ENCODE results near the gene CLEC7A.

CLEC7A gene

DNA sequence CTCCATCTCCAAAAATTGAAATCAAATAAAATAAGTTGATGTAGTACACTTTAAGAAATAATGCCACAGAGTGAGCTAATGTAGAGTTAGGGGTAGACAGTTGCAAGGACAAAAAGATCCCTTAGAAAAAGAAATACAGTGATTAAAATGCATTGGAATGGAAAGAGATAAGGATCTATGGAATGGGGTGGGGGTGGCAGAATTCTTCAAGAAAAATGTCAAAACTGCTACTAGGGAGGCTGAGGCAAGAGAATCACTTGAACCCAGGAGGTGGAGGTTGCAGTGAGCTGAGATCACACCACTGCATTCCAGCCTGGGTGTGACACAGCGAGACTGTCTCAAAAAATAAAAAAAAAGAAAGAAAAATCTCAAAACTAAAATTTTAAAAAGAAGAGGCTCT, 35.4 kb upstream of the CLEC7A start:
- no peak for FAIRE-seq

GRCh38 chr12:10163084-10163483, 33.1 kb upstream of the CLEC7A start:
- FAIRE-seq (no peak), DNase-seq (ENCODE audit: insufficient read length, low spot score) (no peak)
- TF ChIP-seq POLR2AphosphoS5 (IDR thresholded peaks at IDR 0.05; ENCODE audit: low read depth, low read length) (no peak), TAF1 (IDR thresholded peaks at IDR 0.05; ENCODE audit: low read depth, low read length) (no peak), SPI1 (IDR thresholded peaks at IDR 0.05; ENCODE audit: low read depth, low read length) (peak; percentile 60; the same call in 1 of the 2 replicates)

More for the DNA sequence above, 35.4 kb upstream of the CLEC7A start:
- TF ChIP-seq POLR2AphosphoS5 (IDR thresholded peaks at IDR 0.05; ENCODE audit: low read depth, low read length) (no peak), TAF1 (IDR thresholded peaks at IDR 0.05; ENCODE audit: low read depth, low read length) (no peak), PAX5 (IDR thresholded peaks at IDR 0.05; ENCODE audit: insufficient read depth, low read length, severe bottlenecking) (no peak), SPI1 (IDR thresholded peaks at IDR 0.05; ENCODE audit: low read depth, low read length) (no peak), POU2F2 (IDR thresholded peaks at IDR 0.05; ENCODE audit: low read depth, low read length) (no peak), POLR2A (IDR thresholded peaks at IDR 0.05; ENCODE audit: low read depth, low read length) (no peak)
- no peak for DNase-seq (ENCODE audit: insufficient read length, low spot score)

- no peak for TF ChIP-seq POLR2AphosphoS5 (IDR thresholded peaks at IDR 0.05; ENCODE audit: low read depth, low read length)
- TF ChIP-seq POU2F2 (IDR thresholded peaks at IDR 0.05; ENCODE audit: low read depth, low read length): no peak
- TF ChIP-seq POLR2A (IDR thresholded peaks at IDR 0.05; ENCODE audit: low read depth, low read length): no peak
- TF ChIP-seq PAX5 (IDR thresholded peaks at IDR 0.05; ENCODE audit: insufficient read depth, low read length, severe bottlenecking): no peak
- peak; percentile 23; the same call in 1 of the 2 replicates for TF ChIP-seq SPI1 (IDR thresholded peaks at IDR 0.05; ENCODE audit: low read depth, low read length)
- TF ChIP-seq TAF1 (IDR thresholded peaks at IDR 0.05; ENCODE audit: low read depth, low read length): no peak
- FAIRE-seq: no peak
- DNase-seq (ENCODE audit: insufficient read length, low spot score): no peak
Measured at GRCh38 chr12:10160617-10161385, 30.8 kb upstream of the CLEC7A start.

DNA sequence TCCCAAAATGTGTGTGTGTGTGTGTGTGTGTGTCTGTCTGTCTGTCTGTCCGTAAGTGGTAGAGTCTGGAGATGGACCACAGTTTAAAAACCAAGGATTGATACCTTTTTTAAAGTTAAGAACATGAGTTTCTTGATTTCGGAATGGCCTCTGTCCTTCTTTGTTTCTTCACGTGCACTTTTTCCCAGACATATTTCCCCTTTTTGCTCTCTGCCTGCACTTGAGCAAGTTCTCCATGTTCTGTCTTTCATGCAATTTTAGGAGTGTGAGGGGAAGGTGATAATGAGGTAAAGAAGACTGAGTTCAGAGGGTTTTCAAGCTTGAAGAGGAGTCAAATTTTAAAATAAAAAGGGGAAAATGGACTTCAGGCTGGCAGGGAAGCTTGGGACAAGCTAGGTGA, 29.3 kb upstream of the CLEC7A start:
- DNase-seq (ENCODE audit: insufficient read length, low spot score): no peak
- TF ChIP-seq TAF1 (IDR thresholded peaks at IDR 0.05; ENCODE audit: low read depth, low read length) (no peak), SPI1 (IDR thresholded peaks at IDR 0.05; ENCODE audit: low read depth, low read length) (no peak), POLR2AphosphoS5 (IDR thresholded peaks at IDR 0.05; ENCODE audit: low read depth, low read length) (no peak), PAX5 (IDR thresholded peaks at IDR 0.05; ENCODE audit: insufficient read depth, low read length, severe bottlenecking) (no peak), POU2F2 (IDR thresholded peaks at IDR 0.05; ENCODE audit: low read depth, low read length) (no peak), POLR2A (IDR thresholded peaks at IDR 0.05; ENCODE audit: low read depth, low read length) (no peak)
- FAIRE-seq: no peak

- FAIRE-seq (no peak), DNase-seq (ENCODE audit: insufficient read length, low spot score) (no peak)
Measured at GRCh38 chr12:10158406-10158805, 28.4 kb upstream of the CLEC7A start.

GRCh38 chr12:10155966-10156365, 26.0 kb upstream of the CLEC7A start:
- TF ChIP-seq POLR2A (IDR thresholded peaks at IDR 0.05; ENCODE audit: low read depth, low read length) (no peak), SPI1 (IDR thresholded peaks at IDR 0.05; ENCODE audit: low read depth, low read length) (no peak), PAX5 (IDR thresholded peaks at IDR 0.05; ENCODE audit: insufficient read depth, low read length, severe bottlenecking) (no peak), POU2F2 (IDR thresholded peaks at IDR 0.05; ENCODE audit: low read depth, low read length) (no peak), POLR2AphosphoS5 (IDR thresholded peaks at IDR 0.05; ENCODE audit: low read depth, low read length) (no peak), TAF1 (IDR thresholded peaks at IDR 0.05; ENCODE audit: low read depth, low read length) (no peak)
- FAIRE-seq (no peak), DNase-seq (ENCODE audit: insufficient read length, low spot score) (no peak)

More at GRCh38 chr12:10158406-10158805, 28.4 kb upstream of the CLEC7A start:
- TF ChIP-seq SPI1 (IDR thresholded peaks at IDR 0.05; ENCODE audit: low read depth, low read length) (no peak), TAF1 (IDR thresholded peaks at IDR 0.05; ENCODE audit: low read depth, low read length) (no peak), PAX5 (IDR thresholded peaks at IDR 0.05; ENCODE audit: insufficient read depth, low read length, severe bottlenecking) (no peak), POLR2A (IDR thresholded peaks at IDR 0.05; ENCODE audit: low read depth, low read length) (no peak), POLR2AphosphoS5 (IDR thresholded peaks at IDR 0.05; ENCODE audit: low read depth, low read length) (no peak), POU2F2 (IDR thresholded peaks at IDR 0.05; ENCODE audit: low read depth, low read length) (no peak)

- FAIRE-seq (no peak), DNase-seq (ENCODE audit: insufficient read length, low spot score) (no peak)
- no peak for TF ChIP-seq POLR2A (IDR thresholded peaks at IDR 0.05; ENCODE audit: low read depth, low read length)
- TF ChIP-seq POLR2AphosphoS5 (IDR thresholded peaks at IDR 0.05; ENCODE audit: low read depth, low read length): no peak
- TF ChIP-seq TAF1 (IDR thresholded peaks at IDR 0.05; ENCODE audit: low read depth, low read length): no peak
- TF ChIP-seq PAX5 (IDR thresholded peaks at IDR 0.05; ENCODE audit: insufficient read depth, low read length, severe bottlenecking): no peak
Measured at GRCh38 chr12:10154145-10154496, 24.1 kb upstream of the CLEC7A start.

- peak; percentile 37 for DNase-seq (ENCODE audit: insufficient read length, low spot score)
- TF ChIP-seq POU2F2 (IDR thresholded peaks at IDR 0.05; ENCODE audit: low read depth, low read length): no peak
- TF ChIP-seq SPI1 (IDR thresholded peaks at IDR 0.05; ENCODE audit: low read depth, low read length): no peak
- TF ChIP-seq PAX5 (IDR thresholded peaks at IDR 0.05; ENCODE audit: insufficient read depth, low read length, severe bottlenecking): no peak
- TF ChIP-seq POLR2A (IDR thresholded peaks at IDR 0.05; ENCODE audit: low read depth, low read length): no peak
- no peak for TF ChIP-seq POLR2AphosphoS5 (IDR thresholded peaks at IDR 0.05; ENCODE audit: low read depth, low read length)
- no peak for TF ChIP-seq TAF1 (IDR thresholded peaks at IDR 0.05; ENCODE audit: low read depth, low read length)
- FAIRE-seq: peak; percentile 87
Measured at GRCh38 chr12:10153271-10154144, 23.5 kb upstream of the CLEC7A start.

DNA sequence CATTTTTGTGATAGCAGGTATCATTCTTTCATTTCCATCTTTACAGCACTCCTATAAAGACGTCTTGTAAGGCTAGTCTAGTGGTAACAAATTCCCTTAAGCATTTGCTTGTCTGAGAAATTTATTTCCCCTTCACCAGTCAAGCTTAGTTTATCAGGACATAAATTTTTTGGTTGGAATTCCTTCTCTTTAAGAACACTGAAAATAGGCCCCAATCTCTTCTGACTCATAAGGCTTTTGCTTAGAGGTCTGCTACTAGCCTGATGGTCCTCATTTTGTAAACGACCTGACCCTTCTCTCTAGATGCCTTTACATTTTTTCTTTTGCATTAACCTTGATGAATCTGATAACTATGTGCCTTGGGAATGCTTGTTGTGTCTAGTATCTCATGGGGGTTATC, 21.6 kb upstream of the CLEC7A start:
- FAIRE-seq (no peak), DNase-seq (ENCODE audit: insufficient read length, low spot score) (no peak)
- TF ChIP-seq SPI1 (IDR thresholded peaks at IDR 0.05; ENCODE audit: low read depth, low read length): no peak
- no peak for TF ChIP-seq POLR2AphosphoS5 (IDR thresholded peaks at IDR 0.05; ENCODE audit: low read depth, low read length)
- no peak for TF ChIP-seq POLR2A (IDR thresholded peaks at IDR 0.05; ENCODE audit: low read depth, low read length)
- no peak for TF ChIP-seq POU2F2 (IDR thresholded peaks at IDR 0.05; ENCODE audit: low read depth, low read length)
- no peak for TF ChIP-seq TAF1 (IDR thresholded peaks at IDR 0.05; ENCODE audit: low read depth, low read length)
- no peak for TF ChIP-seq PAX5 (IDR thresholded peaks at IDR 0.05; ENCODE audit: insufficient read depth, low read length, severe bottlenecking)

Measured in GM12891 (cell line).